Measurements from ENCODE around the gene GSE1.

GSE1 gene

GRCh38 chr16:85627526-85628264 lies 14.6 kb downstream of the GSE1 start:
- no peak overlapping the region for H3K27ac ChIP-seq
- TF ChIP-seq ZFX (IDR thresholded peaks at IDR 0.05; ENCODE audit: borderline replicate concordance) (no peak), CTCF (IDR thresholded peaks at IDR 0.05) (no peak)

GRCh38 chr16:85628265-85628556 lies 15.1 kb downstream of the GSE1 start:
- TF ChIP-seq ZFX (IDR thresholded peaks at IDR 0.05; ENCODE audit: borderline replicate concordance) (no peak), CTCF (IDR thresholded peaks at IDR 0.05) (no peak)
- no peak overlapping the region for H3K27ac ChIP-seq

GRCh38 chr16:85628645-85629044 lies 15.5 kb downstream of the GSE1 start:
- no peak overlapping the region for H3K27ac ChIP-seq
- no peak for TF ChIP-seq ZFX (IDR thresholded peaks at IDR 0.05; ENCODE audit: borderline replicate concordance)
- no peak for TF ChIP-seq CTCF (IDR thresholded peaks at IDR 0.05)

GRCh38 chr16:85629326-85629725 lies 16.2 kb downstream of the GSE1 start:
- H3K27ac ChIP-seq, result no peak overlapping the region
- no peak for TF ChIP-seq ZFX (IDR thresholded peaks at IDR 0.05; ENCODE audit: borderline replicate concordance)
- no peak for TF ChIP-seq CTCF (IDR thresholded peaks at IDR 0.05)

- TF ChIP-seq ZFX (IDR thresholded peaks at IDR 0.05; ENCODE audit: borderline replicate concordance), result no peak
- no peak for TF ChIP-seq CTCF (IDR thresholded peaks at IDR 0.05)
- no peak overlapping the region for H3K27ac ChIP-seq
These were observed 16.7 kb downstream of the GSE1 start for GRCh38 chr16:85629853-85630252.

GRCh38 chr16:85631230-85631629 lies 18.1 kb downstream of the GSE1 start:
- H3K27ac ChIP-seq, result no peak overlapping the region
- TF ChIP-seq ZFX (IDR thresholded peaks at IDR 0.05; ENCODE audit: borderline replicate concordance) (no peak), CTCF (IDR thresholded peaks at IDR 0.05) (no peak)

- no peak overlapping the region for H3K27ac ChIP-seq
- TF ChIP-seq CTCF (IDR thresholded peaks at IDR 0.05) (no peak; the same call in 1 of the 2 replicates), ZFX (IDR thresholded peaks at IDR 0.05; ENCODE audit: borderline replicate concordance) (no peak)
These were observed 18.8 kb downstream of the GSE1 start for GRCh38 chr16:85631802-85632393.
